Thoracic aorta (tissue), 2 donors: ENCODE results near the gene AURKB. TPM values are rescaled to one million over a fixed set of nuclear protein-coding genes. Genes with fewer than 3 reads are reported as not detected.
"Not testable (repeated sequence)": the region's sequence is repeated elsewhere in the genome, so short reads cannot be mapped to it uniquely, and the experiment has no call there.

Experiments used
- ATAC-seq: fragments of 150-250 bp; one replicate; pipeline ENCODE4 v1.8.0; 2017; ENCODE audit warnings: low read depth; ENCODE audit not compliant: insufficient number of reproducible peaks, low FRiP score
- DNase-seq: peaks from one replicate; pipeline ENCODE4 v3.0.0-alpha.2; 2020; ENCODE audit warnings: low spot score
- H3K27ac ChIP-seq, 2 donors: fragments of 200-600 bp; sonication (generic); 1 replicate in 1 of 2; 2 replicates in 1 of 2; pipeline ENCODE4 v1.5.1; 2016; ENCODE audit warnings: mild to moderate bottlenecking in 2 of 2, moderate library complexity in 2 of 2
- H3K27me3 ChIP-seq: fragments of 200-600 bp; sonication (generic); replicated peaks from 2 replicates; pipeline ENCODE4 v1.6.0; 2016; ENCODE audit warnings: mild to moderate bottlenecking; ENCODE audit not compliant: insufficient read depth
- H3K36me3 ChIP-seq: fragments of 200-600 bp; sonication (generic); one replicate; pipeline ENCODE4 v1.5.1; 2016
- H3K4me1 ChIP-seq, 2 donors: fragments of 200-600 bp; sonication (generic); 1 replicate in 1 of 2; 2 replicates in 1 of 2; pipeline versions ENCODE4 v1.5.1 to v1.6.0; 2016; ENCODE audit warnings: low read depth in 2 of 2, mild to moderate bottlenecking in 1 of 2; ENCODE audit not compliant: control insufficient read depth in 1 of 2
- H3K4me3 ChIP-seq: fragments of 200-600 bp; sonication (generic); 2 replicates; pipeline ENCODE4 v1.5.1; 2016; ENCODE audit warnings: mild to moderate bottlenecking
- H3K9me3 ChIP-seq: fragments of 200-600 bp; sonication (generic); 2 replicates; pipeline ENCODE4 v1.5.1; 2016
- CTCF ChIP-seq: fragments of 200-600 bp; sonication (generic); IDR thresholded peaks from one replicate; pipeline ENCODE4 v1.5.1; 2019; ENCODE audit warnings: antibody characterized with exemption
- total RNA-seq, 2 donors: library from RNA; depleted of rRNA; stranded (reverse); fragments of >200 nt; gene quantifications; one replicate each; pipeline versions ENCODE4 v1.1.0 to v1.2.3, GENCODE V29; 2016

Gene AURKB
- total RNA-seq, 2 donors from 2014 or later = 1.6 TPM; not detected in 1

- ATAC-seq = no peak
These were observed 44.5 kb upstream of the AURKB start for GRCh38 chr17:8254881-8255280.

GRCh38 chr17:8253801-8254200, 43.4 kb upstream of the AURKB start:
- no peak for TF ChIP-seq CTCF
- H3K4me3 ChIP-seq = no peak overlapping the region
- no peaks in the 10 kb centered on the region for H3K9me3 ChIP-seq
- peaks cover 4 to 8% of the 10 kb centered on the region in 2 donors for H3K4me1 ChIP-seq
- DNase-seq = no peak
- H3K27ac ChIP-seq = no peak overlapping the region
- ATAC-seq = no peak
- no peaks in the 10 kb centered on the region for H3K27me3 ChIP-seq
- H3K36me3 ChIP-seq = peaks cover 8% of the 10 kb centered on the region

More at GRCh38 chr17:8254881-8255280, 44.5 kb upstream of the AURKB start:
- H3K27ac ChIP-seq = no peak overlapping the region
- H3K27me3 ChIP-seq = no peaks in the 10 kb centered on the region
- no peaks in the 10 kb centered on the region for H3K9me3 ChIP-seq
- no peak for TF ChIP-seq CTCF
- H3K4me1 ChIP-seq = peaks cover 0 to 2% of the 10 kb centered on the region in 2 donors
- no peak overlapping the region for H3K4me3 ChIP-seq
- peaks cover 8% of the 10 kb centered on the region for H3K36me3 ChIP-seq
- DNase-seq = no peak

- not testable (repeated sequence) for H3K27me3 ChIP-seq, H3K36me3 ChIP-seq, H3K27ac ChIP-seq, H3K4me3 ChIP-seq, H3K9me3 ChIP-seq, DNase-seq, ATAC-seq
- H3K4me1 ChIP-seq = peaks cover 4 to 12% of the 10 kb centered on the region in 2 donors
These were observed 41.0 kb upstream of the AURKB start for GRCh38 chr17:8251411-8251810.

- peak overlapping the region; percentile 82 for H3K4me3 ChIP-seq
- ATAC-seq (no peak), DNase-seq (no peak)
- no peak for TF ChIP-seq CTCF
- peak overlapping the region in 1 of 2 donors; percentile 52 for H3K27ac ChIP-seq
- no peaks in the 10 kb centered on the region for H3K9me3 ChIP-seq
- H3K36me3 ChIP-seq = peaks cover 7% of the 10 kb centered on the region
- H3K27me3 ChIP-seq = no peaks in the 10 kb centered on the region
- peaks cover 4 to 12% of the 10 kb centered on the region in 2 donors for H3K4me1 ChIP-seq
These were observed 39.5 kb upstream of the AURKB start for GRCh38 chr17:8249621-8250500.

GRCh38 chr17:8248751-8249607, 38.6 kb upstream of the AURKB start, which contains the start of gene PFAS:
Gene PFAS, plus strand, starts transcription at chr17:8249289. Its CDS starts 4,649 bp downstream, at chr17:8253938.
- TF ChIP-seq CTCF = no peak
- H3K4me3 ChIP-seq = peak within 1 kb of the TSS; percentile 82
- no peaks in the 10 kb centered on the region for H3K9me3 ChIP-seq
- no peaks in the 10 kb centered on the region for H3K27me3 ChIP-seq
- DNase-seq (peak; percentile 79), ATAC-seq (peak; percentile 68)
- peaks cover 9% of the 10 kb centered on the region for H3K36me3 ChIP-seq
- peaks cover 4 to 12% of the 10 kb centered on the region in 2 donors for H3K4me1 ChIP-seq
- H3K27ac ChIP-seq = peak within 1 kb of the TSS; percentile 95
